Fibroblast of villous mesenchyme (primary cell): ENCODE data around the gene TNFSF13. TPM values are rescaled to one million over a fixed set of nuclear protein-coding genes. Genes with fewer than 3 reads are reported as not detected.

Source experiments
- DNase-seq: peaks from one replicate; pipeline ENCODE4 v3.0.0-alpha.2; 2010; ENCODE audit warnings: low read depth
- H3K4me3 ChIP-seq: 2 replicates; pipeline ENCODE4 v1.5.1; 2011; ENCODE audit warnings: low read depth, mild to moderate bottlenecking, low read length
- total RNA-seq: library from RNA; depleted of rRNA; stranded (reverse); fragments of >200 nt; gene quantifications from 2 replicates; pipeline ENCODE4 v1.2.3, GENCODE V29; 2012
- TF ChIP-seq, protein P1 (sequence below): IDR thresholded peaks from 2 replicates; pipeline ENCODE4 v1.5.1; 2012; ENCODE audit warnings: low read depth, mild to moderate bottlenecking, low read length; ENCODE audit not compliant: insufficient read depth

The TNFSF13 gene
- total RNA-seq, 1 donor = 0.43 TPM

GRCh38 chr17:7574176-7574953 lies 15.8 kb downstream of the TNFSF13 start:
- DNase-seq = no peak
- peak overlapping the region; percentile 95 for H3K4me3 ChIP-seq
- TF ChIP-seq, protein P1, sequence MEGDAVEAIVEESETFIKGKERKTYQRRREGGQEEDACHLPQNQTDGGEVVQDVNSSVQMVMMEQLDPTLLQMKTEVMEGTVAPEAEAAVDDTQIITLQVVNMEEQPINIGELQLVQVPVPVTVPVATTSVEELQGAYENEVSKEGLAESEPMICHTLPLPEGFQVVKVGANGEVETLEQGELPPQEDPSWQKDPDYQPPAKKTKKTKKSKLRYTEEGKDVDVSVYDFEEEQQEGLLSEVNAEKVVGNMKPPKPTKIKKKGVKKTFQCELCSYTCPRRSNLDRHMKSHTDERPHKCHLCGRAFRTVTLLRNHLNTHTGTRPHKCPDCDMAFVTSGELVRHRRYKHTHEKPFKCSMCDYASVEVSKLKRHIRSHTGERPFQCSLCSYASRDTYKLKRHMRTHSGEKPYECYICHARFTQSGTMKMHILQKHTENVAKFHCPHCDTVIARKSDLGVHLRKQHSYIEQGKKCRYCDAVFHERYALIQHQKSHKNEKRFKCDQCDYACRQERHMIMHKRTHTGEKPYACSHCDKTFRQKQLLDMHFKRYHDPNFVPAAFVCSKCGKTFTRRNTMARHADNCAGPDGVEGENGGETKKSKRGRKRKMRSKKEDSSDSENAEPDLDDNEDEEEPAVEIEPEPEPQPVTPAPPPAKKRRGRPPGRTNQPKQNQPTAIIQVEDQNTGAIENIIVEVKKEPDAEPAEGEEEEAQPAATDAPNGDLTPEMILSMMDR = no peak

DNA sequence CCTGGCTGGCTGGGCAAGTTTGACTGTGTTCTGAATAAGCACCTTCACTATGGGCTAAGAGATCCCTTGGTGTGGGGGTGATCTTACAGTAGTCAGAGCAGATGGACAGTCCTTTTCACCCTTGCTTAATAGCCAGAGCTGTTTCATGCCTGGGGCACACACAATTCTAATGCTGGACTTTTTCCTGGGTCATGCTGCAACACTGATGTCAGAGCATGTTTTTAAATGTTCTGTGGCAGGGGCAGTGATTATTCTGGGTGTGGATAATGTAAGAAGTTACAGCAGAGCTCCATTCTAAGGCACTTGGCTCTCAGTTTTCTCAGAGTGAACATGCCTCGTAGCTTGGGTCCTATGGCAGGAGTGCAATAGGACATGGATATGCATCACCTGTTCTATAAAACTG lies 16.9 kb downstream of the TNFSF13 start:
- peak overlapping the region; percentile 95 for H3K4me3 ChIP-seq
- no peak for DNase-seq
- TF ChIP-seq, protein P1 = no peak

GRCh38 chr17:7575959-7576358 lies 17.4 kb downstream of the TNFSF13 start:
- no peak for DNase-seq
- H3K4me3 ChIP-seq = no peak overlapping the region
- TF ChIP-seq, protein P1 = no peak

- TF ChIP-seq, protein P1 = no peak
- no peak overlapping the region for H3K4me3 ChIP-seq
- DNase-seq = no peak
These were observed 17.9 kb downstream of the TNFSF13 start for GRCh38 chr17:7576432-7576937.

- no peak for DNase-seq
- H3K4me3 ChIP-seq = no peak overlapping the region
- TF ChIP-seq, protein P1 = no peak
These were observed 19.0 kb downstream of the TNFSF13 start for GRCh38 chr17:7577327-7578199.

GRCh38 chr17:7579001-7579833 lies 20.7 kb downstream of the TNFSF13 start, which contains the start of gene CD68:
Gene CD68 (plus strand): TSS chr17:7579638. CDS start chr17:7579678, 40 bp downstream.
- TF ChIP-seq, protein P1 = no peak
- peak within 1 kb of the TSS; percentile 15 for H3K4me3 ChIP-seq
- peak; percentile 94 for DNase-seq
